H9 (cell line): Measurements from ENCODE around the gene MED29. TPM values are rescaled to one million over a fixed set of nuclear protein-coding genes. Genes with fewer than 3 reads are reported as not detected.

Source experiments
- DNase-seq: peaks from one replicate; pipeline ENCODE4 v3.0.0-alpha.2; 2017
- H2AFZ ChIP-seq: one replicate; pipeline ENCODE4 v1.6.1; 2013; ENCODE audit warnings: mild to moderate bottlenecking, low read length, control low read depth, moderate library complexity
- H2AK5ac ChIP-seq: 2 replicates; pipeline ENCODE4 v1.6.1; 2013; ENCODE audit warnings: low read length, control low read depth, mixed read lengths; ENCODE audit not compliant: insufficient read length
- H2BK120ac ChIP-seq: one replicate; pipeline ENCODE4 v1.6.1; 2013; ENCODE audit warnings: low read depth, mild to moderate bottlenecking, low read length, control low read depth, inconsistent platforms; ENCODE audit not compliant: poor library complexity, severe bottlenecking
- H2BK12ac ChIP-seq: 2 replicates; pipeline ENCODE4 v1.6.1; 2013; ENCODE audit warnings: low read length, control low read depth, mixed read lengths, low read depth; ENCODE audit not compliant: insufficient read length
- H2BK15ac ChIP-seq: 2 replicates; pipeline ENCODE4 v1.6.1; 2013; ENCODE audit warnings: low read depth, low read length, control low read depth
- H2BK20ac ChIP-seq: one replicate; pipeline ENCODE4 v1.6.1; 2013; ENCODE audit warnings: low read depth, mild to moderate bottlenecking, low read length, control low read depth, inconsistent platforms; ENCODE audit not compliant: poor library complexity, severe bottlenecking
- H2BK5ac ChIP-seq: 2 replicates; pipeline ENCODE4 v1.6.1; 2013; ENCODE audit warnings: low read length, control low read depth, mixed read lengths; ENCODE audit not compliant: insufficient read length
- H3K14ac ChIP-seq: 2 replicates; pipeline ENCODE4 v1.6.1; 2013; ENCODE audit warnings: low read length, control low read depth; ENCODE audit not compliant: insufficient read depth
- H3K18ac ChIP-seq: 2 replicates; pipeline ENCODE4 v1.6.1; 2013; ENCODE audit warnings: low read depth, mild to moderate bottlenecking, mixed read lengths, low read length, control low read depth; ENCODE audit not compliant: insufficient read length
- H3K23ac ChIP-seq: 2 replicates; pipeline ENCODE4 v1.6.1; 2013; ENCODE audit warnings: low read length, control low read depth, mixed read lengths, low read depth; ENCODE audit not compliant: insufficient read length
- H3K23me2 ChIP-seq: 2 replicates; pipeline ENCODE4 v1.6.1; 2013; ENCODE audit warnings: low read depth, mild to moderate bottlenecking, mixed read lengths, low read length, control low read depth; ENCODE audit not compliant: insufficient read length, poor library complexity, severe bottlenecking
- H3K27ac ChIP-seq: 2 replicates; pipeline ENCODE4 v1.5.1; 2013; ENCODE audit warnings: low read length, control low read depth, mixed read lengths, low read depth; ENCODE audit not compliant: insufficient read length
- H3K27me3 ChIP-seq: 2 replicates; pipeline ENCODE4 v1.6.1; 2013; ENCODE audit warnings: low read length, control low read depth, inconsistent platforms; ENCODE audit not compliant: insufficient read depth
- H3K4ac ChIP-seq: 2 replicates; pipeline ENCODE4 v1.6.1; 2013; ENCODE audit warnings: low read depth, mild to moderate bottlenecking, control low read depth, inconsistent platforms, low read length, moderate library complexity
- H3K4me1 ChIP-seq: 2 replicates; pipeline ENCODE4 v1.6.1; 2013; ENCODE audit warnings: low read length, control low read depth, inconsistent platforms; ENCODE audit not compliant: insufficient read depth
- H3K4me2 ChIP-seq: 2 replicates; pipeline ENCODE4 v1.6.1; 2013; ENCODE audit warnings: low read length, control low read depth, mixed read lengths; ENCODE audit not compliant: insufficient read length, insufficient read depth
- H3K56ac ChIP-seq: 2 replicates; pipeline ENCODE4 v1.6.1; 2013; ENCODE audit warnings: low read depth, mild to moderate bottlenecking, mixed read lengths, low read length, control low read depth; ENCODE audit not compliant: insufficient read length
- H3K79me1 ChIP-seq: 2 replicates; pipeline ENCODE4 v1.6.1; 2013; ENCODE audit warnings: low read depth, mild to moderate bottlenecking, moderate library complexity, low read length, control low read depth, inconsistent platforms; ENCODE audit not compliant: insufficient read depth, poor library complexity, severe bottlenecking
- H3K79me2 ChIP-seq: 2 replicates; pipeline ENCODE4 v1.6.1; 2013; ENCODE audit warnings: low read length, control low read depth, inconsistent platforms; ENCODE audit not compliant: insufficient read depth
- H3K9ac ChIP-seq: 2 replicates; pipeline ENCODE4 v1.6.1; 2013; ENCODE audit warnings: low read length, control low read depth, mixed read lengths; ENCODE audit not compliant: insufficient read length; ENCODE audit errors: extremely low read depth
- H3K9me3 ChIP-seq: one replicate; pipeline ENCODE4 v1.6.1; 2013; ENCODE audit warnings: low read depth, low read length, inconsistent platforms; ENCODE audit not compliant: control insufficient read depth
- H3T11ph ChIP-seq: one replicate; pipeline ENCODE4 v1.6.1; 2013; ENCODE audit warnings: mild to moderate bottlenecking, low read length, control low read depth, inconsistent platforms
- H4K20me1 ChIP-seq: one replicate; pipeline ENCODE4 v1.6.1; 2013; ENCODE audit not compliant: control insufficient read depth, insufficient read length, insufficient read depth
- H4K5ac ChIP-seq: 2 replicates; pipeline ENCODE4 v1.6.1; 2013; ENCODE audit warnings: low read depth, mild to moderate bottlenecking, mixed read lengths, low read length, control low read depth; ENCODE audit not compliant: insufficient read length
- H4K8ac ChIP-seq: replicated peaks from 2 replicates; pipeline ENCODE4 v1.6.1; 2013; ENCODE audit warnings: low read length, control low read depth, mixed read lengths, low read depth; ENCODE audit not compliant: insufficient read length
- H4K91ac ChIP-seq: 2 replicates; pipeline ENCODE4 v1.6.1; 2013; ENCODE audit warnings: low read depth, mild to moderate bottlenecking, moderate library complexity, mixed read lengths, low read length, control low read depth; ENCODE audit not compliant: insufficient read length
- H3K27ac Mint-ChIP-seq, 3 experiments: 2 replicates in 2 of 3; 3 replicates in 1 of 3; pipeline ENCODE4 v1.8.0; 2020 to 2021; ENCODE audit warnings: mixed read lengths in 3 of 3, mild to moderate bottlenecking in 1 of 3, moderate library complexity in 1 of 3
- H3K27me3 Mint-ChIP-seq: 2 replicates; pipeline ENCODE4 v1.8.0; 2021; ENCODE audit warnings: low read depth, mild to moderate bottlenecking, moderate library complexity, mixed read lengths
- H3K36me3 Mint-ChIP-seq, 3 experiments: 2 replicates in 2 of 3; 3 replicates in 1 of 3; pipeline ENCODE4 v1.8.0; 2020 to 2021; ENCODE audit warnings: low read depth in 3 of 3, mixed read lengths in 3 of 3; ENCODE audit not compliant: insufficient read depth in 1 of 3
- H3K4me1 Mint-ChIP-seq, 2 experiments: 2 replicates each; pipeline ENCODE4 v1.8.0; 2020; ENCODE audit warnings: mixed read lengths in 2 of 2
- H3K4me3 Mint-ChIP-seq, 2 experiments: 2 replicates in 1 of 2; 3 replicates in 1 of 2; pipeline ENCODE4 v1.8.0; 2020 to 2021; ENCODE audit warnings: mild to moderate bottlenecking in 2 of 2, mixed read lengths in 2 of 2, moderate library complexity in 1 of 2
- H3K9me3 Mint-ChIP-seq, 2 experiments: 2 replicates in 1 of 2; 3 replicates in 1 of 2; pipeline ENCODE4 v1.8.0; 2020; ENCODE audit warnings: mild to moderate bottlenecking in 2 of 2, mixed read lengths in 2 of 2, moderate library complexity in 1 of 2
- WGBS: extraction: QIAGEN DNeasy Blood & Tissue Kit; methylation state at CpG from one replicate; pipeline ENCODE4 v1.1.7; 2013; ENCODE audit warnings: missing lambda C conversion rate, low lambda C conversion rate, mixed read lengths; ENCODE audit not compliant: insufficient read length; ENCODE audit errors: extremely low coverage; 5-methylcytosine and 5-hydroxymethylcytosine counted together
- total RNA-seq: library from RNA; stranded (reverse); gene quantifications from 2 replicates; pipeline ENCODE4 v1.2.1, GENCODE V29; 2021
- TF ChIP-seq, protein P1 (sequence below): fragments of 200-600 bp; sonication (generic); conservative IDR thresholded peaks from 3 replicates; pipeline ENCODE4 v1.8.0; 2021; ENCODE audit warnings: antibody characterized with exemption, mild to moderate bottlenecking

The MED29 gene
- total RNA-seq, 1 experiment from 2014 or later: 48.3 TPM

- peaks cover 12 to 17% of the 10 kb centered on the region in 2 experiments for H3K4me1 Mint-ChIP-seq
- Histone ChIP-seq H3K56ac (no peak overlapping the region), H3T11ph (no peak overlapping the region), H4K5ac (no peak overlapping the region), H3K27me3 (no peaks in the 10 kb centered on the region), H2BK12ac (no peak overlapping the region), H3K79me1 (peaks cover 6% of the 10 kb centered on the region), H2AK5ac (no peak overlapping the region), H3K9me3 (no peaks in the 10 kb centered on the region), H3K4me2 (no peak overlapping the region), H3K4ac (no peak overlapping the region), H3K23me2 (peaks cover 3% of the 10 kb centered on the region), H3K18ac (no peak overlapping the region), H3K14ac (no peak overlapping the region), H4K91ac (no peak overlapping the region), H3K23ac (no peak overlapping the region), H2BK15ac (no peak overlapping the region), H3K9ac (no peak overlapping the region), H4K8ac (no peak overlapping the region), H3K4me1 (no peaks in the 10 kb centered on the region), H3K79me2 (peaks cover 6% of the 10 kb centered on the region; the same call in 1 of the 2 replicates), H3K27ac (no peak overlapping the region), H2BK120ac (no peak overlapping the region), H2AFZ (no peak overlapping the region), H2BK20ac (no peak overlapping the region), H4K20me1 (no peaks in the 10 kb centered on the region), H2BK5ac (no peak overlapping the region)
- no peak overlapping the region for H3K27ac Mint-ChIP-seq
- no CpG with 5 or more reads among the region's 9 CpGs for WGBS
- H3K4me3 Mint-ChIP-seq: peak overlapping the region in 1 of 2 experiments; percentile 57; a peak in 1 of 5 replicates
- H3K9me3 Mint-ChIP-seq: no peaks in the 10 kb centered on the region
- TF ChIP-seq, protein P1, sequence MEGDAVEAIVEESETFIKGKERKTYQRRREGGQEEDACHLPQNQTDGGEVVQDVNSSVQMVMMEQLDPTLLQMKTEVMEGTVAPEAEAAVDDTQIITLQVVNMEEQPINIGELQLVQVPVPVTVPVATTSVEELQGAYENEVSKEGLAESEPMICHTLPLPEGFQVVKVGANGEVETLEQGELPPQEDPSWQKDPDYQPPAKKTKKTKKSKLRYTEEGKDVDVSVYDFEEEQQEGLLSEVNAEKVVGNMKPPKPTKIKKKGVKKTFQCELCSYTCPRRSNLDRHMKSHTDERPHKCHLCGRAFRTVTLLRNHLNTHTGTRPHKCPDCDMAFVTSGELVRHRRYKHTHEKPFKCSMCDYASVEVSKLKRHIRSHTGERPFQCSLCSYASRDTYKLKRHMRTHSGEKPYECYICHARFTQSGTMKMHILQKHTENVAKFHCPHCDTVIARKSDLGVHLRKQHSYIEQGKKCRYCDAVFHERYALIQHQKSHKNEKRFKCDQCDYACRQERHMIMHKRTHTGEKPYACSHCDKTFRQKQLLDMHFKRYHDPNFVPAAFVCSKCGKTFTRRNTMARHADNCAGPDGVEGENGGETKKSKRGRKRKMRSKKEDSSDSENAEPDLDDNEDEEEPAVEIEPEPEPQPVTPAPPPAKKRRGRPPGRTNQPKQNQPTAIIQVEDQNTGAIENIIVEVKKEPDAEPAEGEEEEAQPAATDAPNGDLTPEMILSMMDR: no peak
- DNase-seq: no peak
- peaks cover 27 to 86% (median 69%) of the 10 kb centered on the region in 3 experiments for H3K36me3 Mint-ChIP-seq
- H3K27me3 Mint-ChIP-seq: no peaks in the 10 kb centered on the region
These were observed 27.8 kb downstream of the MED29 start for GRCh38 chr19:39419003-39419402.
